Hepatocyte (in vitro differentiated cells): ENCODE measurements around the gene YES1. TPM values are rescaled to one million over a fixed set of nuclear protein-coding genes. Genes with fewer than 3 reads are reported as not detected.

Experiments
- DNase-seq: peaks from one replicate; pipeline ENCODE4 v3.0.0-alpha.2; 2016; ENCODE audit warnings: low spot score
- H2AFZ ChIP-seq: fragments of 200-600 bp; sonication (generic); 2 replicates; pipeline ENCODE4 v1.6.0; 2016; ENCODE audit warnings: antibody characterized with exemption, mild to moderate bottlenecking
- H3K27ac ChIP-seq: fragments of 200-600 bp; sonication (generic); 2 replicates; pipeline ENCODE4 v1.5.1; 2016; ENCODE audit warnings: mild to moderate bottlenecking
- H3K27me3 ChIP-seq: fragments of 200-600 bp; sonication (generic); 2 replicates; pipeline ENCODE4 v1.6.1; 2016
- H3K36me3 ChIP-seq: fragments of 200-600 bp; sonication (generic); replicated peaks from 2 replicates; pipeline ENCODE4 v1.5.1; 2016; ENCODE audit warnings: low read depth; ENCODE audit not compliant: insufficient read depth
- H3K4me1 ChIP-seq: fragments of 200-600 bp; sonication (generic); 2 replicates; pipeline ENCODE4 v1.5.1; 2016; ENCODE audit warnings: mild to moderate bottlenecking, moderate library complexity; ENCODE audit not compliant: insufficient read depth
- H3K4me2 ChIP-seq: fragments of 200-600 bp; sonication (generic); 2 replicates; pipeline ENCODE4 v1.6.0; 2016
- H3K4me3 ChIP-seq: fragments of 200-600 bp; sonication (generic); 2 replicates; pipeline ENCODE4 v1.5.1; 2016; ENCODE audit warnings: mild to moderate bottlenecking
- H3K79me2 ChIP-seq: fragments of 200-600 bp; sonication (generic); 2 replicates; pipeline ENCODE4 v1.6.0; 2017; ENCODE audit warnings: mild to moderate bottlenecking
- H3K9me2 ChIP-seq: fragments of 200-600 bp; sonication (generic); replicated peaks from 2 replicates; pipeline ENCODE4 v1.6.0; 2017; ENCODE audit warnings: mild to moderate bottlenecking; ENCODE audit not compliant: insufficient read depth
- H3K9me3 ChIP-seq: fragments of 200-600 bp; sonication (generic); 2 replicates; pipeline ENCODE4 v1.5.1; 2016; ENCODE audit warnings: low read depth, mild to moderate bottlenecking
- H4K20me1 ChIP-seq: fragments of 200-600 bp; sonication (generic); 2 replicates; pipeline ENCODE4 v1.6.0; 2016; ENCODE audit warnings: mild to moderate bottlenecking; ENCODE audit not compliant: insufficient read depth, poor library complexity, severe bottlenecking
- CTCF ChIP-seq: fragments of 200-600 bp; sonication (generic); IDR thresholded peaks from 2 replicates; pipeline ENCODE4 v1.5.1; 2016; ENCODE audit warnings: antibody characterized with exemption, mild to moderate bottlenecking; ENCODE audit not compliant: poor library complexity
- EZH2 ChIP-seq: fragments of 200-600 bp; sonication (generic); IDR thresholded peaks from 2 replicates; pipeline ENCODE4 v1.6.1; 2016; ENCODE audit warnings: antibody characterized with exemption, mild to moderate bottlenecking, borderline replicate concordance
- EZH2phosphoT487 ChIP-seq: fragments of 200-600 bp; sonication (generic); IDR thresholded peaks from one replicate; pipeline ENCODE4 v1.6.1; 2018; ENCODE audit warnings: antibody characterized with exemption, mild to moderate bottlenecking, low read depth, moderate library complexity; ENCODE audit not compliant: unreplicated experiment, severe bottlenecking
- WGBS: methylation state at CpG from one replicate; pipeline ENCODE4 v1.1.6; 2016; ENCODE audit warnings: low lambda C conversion rate; ENCODE audit errors: missing lambda C conversion rate; 5-methylcytosine and 5-hydroxymethylcytosine counted together
- polyA plus RNA-seq: library from polyadenylated mRNA; unstranded; fragments of >200 nt; fragmentation: Nextera tagmentation; extraction: Ambion mirVana; gene quantifications from 2 replicates; pipeline ENCODE4 v1.2.1, GENCODE V29; 2016
- total RNA-seq: library from RNA; depleted of rRNA; stranded (reverse); fragments of >200 nt; gene quantifications from 2 replicates; pipeline ENCODE4 v1.2.3, GENCODE V29; 2014

Gene YES1
- total and polyA plus RNA-seq, 2 experiments from 2014 or later: 25.2 to 108 TPM

GRCh38 chr18:841647-842370, 29.8 kb upstream of the YES1 start:
- H2AFZ ChIP-seq: no peak overlapping the region
- H3K4me3 ChIP-seq: no peak overlapping the region
- no peak for DNase-seq
- no peaks in the 10 kb centered on the region for H3K79me2 ChIP-seq
- no peak for TF ChIP-seq EZH2phosphoT487
- no peak for TF ChIP-seq CTCF
- TF ChIP-seq EZH2: no peak
- H4K20me1 ChIP-seq: no peaks in the 10 kb centered on the region
- no peaks in the 10 kb centered on the region for H3K4me1 ChIP-seq
- no peaks in the 10 kb centered on the region for H3K9me2 ChIP-seq
- no peaks in the 10 kb centered on the region for H3K9me3 ChIP-seq
- no peak overlapping the region for H3K4me2 ChIP-seq
- no peaks in the 10 kb centered on the region for H3K27me3 ChIP-seq
- H3K36me3 ChIP-seq: no peaks in the 10 kb centered on the region
- H3K27ac ChIP-seq: no peak overlapping the region
- WGBS: 69% methylated on average over 15 of the region's 15 CpGs

GRCh38 chr18:840516-840915, 28.5 kb upstream of the YES1 start:
- 83% methylated on average over 2 of the region's 2 CpGs for WGBS
- TF ChIP-seq EZH2 (no peak), EZH2phosphoT487 (no peak), CTCF (no peak)
- Histone ChIP-seq H4K20me1 (no peaks in the 10 kb centered on the region), H3K9me2 (no peaks in the 10 kb centered on the region), H3K27ac (no peak overlapping the region), H3K79me2 (no peaks in the 10 kb centered on the region), H3K4me3 (no peak overlapping the region), H3K4me2 (no peak overlapping the region), H3K4me1 (no peaks in the 10 kb centered on the region), H3K27me3 (no peaks in the 10 kb centered on the region), H2AFZ (no peak overlapping the region), H3K9me3 (no peaks in the 10 kb centered on the region), H3K36me3 (no peaks in the 10 kb centered on the region)
- no peak for DNase-seq

GRCh38 chr18:840023-840408, 28.0 kb upstream of the YES1 start:
- no peaks in the 10 kb centered on the region for H3K9me3 ChIP-seq
- H2AFZ ChIP-seq: no peak overlapping the region
- no peaks in the 10 kb centered on the region for H3K4me1 ChIP-seq
- H3K4me3 ChIP-seq: no peak overlapping the region
- no peak overlapping the region for H3K27ac ChIP-seq
- WGBS: 71% methylated on average over 1 of the region's 1 CpG
- no peaks in the 10 kb centered on the region for H3K36me3 ChIP-seq
- no peaks in the 10 kb centered on the region for H3K27me3 ChIP-seq
- TF ChIP-seq EZH2phosphoT487 (no peak), CTCF (no peak), EZH2 (no peak)
- no peaks in the 10 kb centered on the region for H4K20me1 ChIP-seq
- no peaks in the 10 kb centered on the region for H3K79me2 ChIP-seq
- H3K4me2 ChIP-seq: no peak overlapping the region
- no peaks in the 10 kb centered on the region for H3K9me2 ChIP-seq
- DNase-seq: no peak
